ENCODE measurements around the gene SUGP1.

- TF ChIP-seq CTCF (IDR thresholded peaks at IDR 0.05) (no peak), POLR2A (IDR thresholded peaks at IDR 0.05) (no peak)
Observed at GRCh38 chr19:19269952-19270694, 50.2 kb downstream of the SUGP1 start.

Measured in body of pancreas (tissue), 4 donors.